SK-N-SH treated with all-trans-retinoic acid at 6 μM for 48 hours (cell line): Measurements from ENCODE around the gene SRPRB.

Experiments used
- ATAC-seq: fragments of 200-7000 bp; cut with Tn5 transposase; 3 replicates; pipeline ENCODE4 v1.9.1; 2020; ENCODE audit warnings: mild to moderate bottlenecking, moderate library complexity
- ARNTL ChIP-seq: fragments of 450-650 bp; formaldehyde crosslinking; IDR thresholded peaks from 2 replicates; pipeline ENCODE4 v1.5.0; 2020; ENCODE audit warnings: low read depth, mild to moderate bottlenecking, moderate library complexity, borderline replicate concordance
- CREB5 ChIP-seq: fragments of 250-450 bp; sonication (Bioruptor Pico); IDR thresholded peaks from 2 replicates; pipeline ENCODE4 v1.5.1; 2020; ENCODE audit warnings: low read depth, mild to moderate bottlenecking, moderate library complexity
- CSDC2 ChIP-seq: fragments of 250-450 bp; sonication (Bioruptor Pico); IDR thresholded peaks from 2 replicates; pipeline ENCODE4 v1.5.0; 2020; ENCODE audit warnings: mild to moderate bottlenecking, moderate library complexity
- CSRNP3 ChIP-seq: fragments of 250-450 bp; sonication (Bioruptor Pico); IDR thresholded peaks from 2 replicates; pipeline ENCODE4 v1.5.1; 2021; ENCODE audit warnings: mild to moderate bottlenecking, moderate library complexity
- ESRRG ChIP-seq: fragments of 250-450 bp; sonication (Bioruptor Pico); IDR thresholded peaks from 2 replicates; pipeline ENCODE4 v1.6.1; 2021; ENCODE audit warnings: mild to moderate bottlenecking
- GLIS3 ChIP-seq: fragments of 250-450 bp; sonication (Bioruptor Pico); IDR thresholded peaks from 2 replicates; pipeline ENCODE4 v1.5.0; 2020; ENCODE audit warnings: mild to moderate bottlenecking, moderate library complexity
- OSR1 ChIP-seq: fragments of 250-450 bp; sonication (Bioruptor Pico); IDR thresholded peaks from 2 replicates; pipeline ENCODE4 v1.8.0; 2022; ENCODE audit warnings: moderate library complexity, mild to moderate bottlenecking, inconsistent platforms
- PATZ1 ChIP-seq: fragments of 250-450 bp; sonication (Bioruptor Pico); IDR thresholded peaks from 2 replicates; pipeline ENCODE4 v1.8.0; 2020; ENCODE audit warnings: mild to moderate bottlenecking, moderate library complexity, borderline replicate concordance
- POU6F1 ChIP-seq: fragments of 250-450 bp; sonication (Bioruptor Pico); IDR thresholded peaks from 2 replicates; pipeline ENCODE4 v1.8.0; 2021; ENCODE audit warnings: low read depth, mild to moderate bottlenecking, moderate library complexity, borderline replicate concordance
- RARB ChIP-seq: fragments of 250-450 bp; sonication (Bioruptor Pico); IDR thresholded peaks from 2 replicates; pipeline ENCODE4 v1.8.0; 2021; ENCODE audit warnings: mild to moderate bottlenecking, moderate library complexity
- SNAI2 ChIP-seq: fragments of 250-450 bp; sonication (Bioruptor Pico); IDR thresholded peaks from 2 replicates; pipeline ENCODE4 v1.5.0; 2020; ENCODE audit warnings: mild to moderate bottlenecking, moderate library complexity
- TCF4 ChIP-seq: fragments of 250-450 bp; sonication (Bioruptor Pico); IDR thresholded peaks from 2 replicates; pipeline ENCODE4 v1.8.0; 2021; ENCODE audit warnings: mild to moderate bottlenecking, moderate library complexity, borderline replicate concordance
- TOX ChIP-seq: fragments of 250-450 bp; sonication (Bioruptor Pico); IDR thresholded peaks from 2 replicates; pipeline ENCODE4 v1.8.0; 2021; ENCODE audit warnings: mild to moderate bottlenecking, moderate library complexity, borderline replicate concordance
- TSHZ2 ChIP-seq: fragments of 250-450 bp; sonication (Bioruptor Pico); IDR thresholded peaks from 2 replicates; pipeline ENCODE4 v1.5.0; 2020; ENCODE audit warnings: mild to moderate bottlenecking, moderate library complexity
- ZC3H10 ChIP-seq: fragments of 250-450 bp; sonication (Bioruptor Pico); IDR thresholded peaks from 2 replicates; pipeline ENCODE4 v1.5.1; 2021; ENCODE audit warnings: mild to moderate bottlenecking, moderate library complexity
- ZFP3 ChIP-seq: fragments of 250-450 bp; sonication (Bioruptor Pico); IDR thresholded peaks from 2 replicates; pipeline ENCODE4 v1.5.0; 2020; ENCODE audit warnings: mild to moderate bottlenecking, moderate library complexity
- ZFP30 ChIP-seq: fragments of 450-650 bp; formaldehyde crosslinking; IDR thresholded peaks from 2 replicates; pipeline ENCODE4 v1.5.0; 2022; ENCODE audit warnings: mild to moderate bottlenecking, moderate library complexity
- ZNF565 ChIP-seq: fragments of 450-650 bp; formaldehyde crosslinking; conservative IDR thresholded peaks from 2 replicates; pipeline ENCODE4 v1.5.0; 2020; ENCODE audit warnings: low read depth, mild to moderate bottlenecking, moderate library complexity
- ZNF70 ChIP-seq: fragments of 450-650 bp; formaldehyde crosslinking; IDR thresholded peaks from 2 replicates; pipeline ENCODE4 v1.5.0; 2020; ENCODE audit warnings: mild to moderate bottlenecking, moderate library complexity
- ZNF8 ChIP-seq: fragments of 450-650 bp; formaldehyde crosslinking; IDR thresholded peaks from 2 replicates; pipeline ENCODE4 v1.5.0; 2020; ENCODE audit warnings: mild to moderate bottlenecking, moderate library complexity

Gene SRPRB

GRCh38 chr3:133863911-133864310 lies 58.3 kb downstream of the SRPRB start:
- TF ChIP-seq GLIS3 (CRISPR knock-in tag) (no peak), PATZ1 (CRISPR knock-in tag) (no peak), CSRNP3 (CRISPR knock-in tag) (no peak), TSHZ2 (CRISPR knock-in tag) (no peak), RARB (CRISPR knock-in tag) (no peak), ZFP3 (CRISPR knock-in tag) (no peak), SNAI2 (CRISPR knock-in tag) (no peak), CREB5 (CRISPR knock-in tag) (no peak), ZFP30 (CRISPR knock-in tag) (no peak), TCF4 (CRISPR knock-in tag) (no peak), CSDC2 (CRISPR knock-in tag) (no peak), ZNF565 (CRISPR knock-in tag) (no peak), ARNTL (no peak)
- TF ChIP-seq, all 23 proteins: peak for 0
- ATAC-seq, result no peak

- ATAC-seq, result no peak
- no peak for TF ChIP-seq ZNF70 (CRISPR knock-in tag)
- TF ChIP-seq ESRRG (CRISPR knock-in tag), result no peak
- TF ChIP-seq ZFP30 (CRISPR knock-in tag), result no peak
- no peak for TF ChIP-seq ZC3H10 (CRISPR knock-in tag)
- TF ChIP-seq OSR1, result no peak
- TF ChIP-seq POU6F1, result no peak
- no peak for TF ChIP-seq TOX (CRISPR knock-in tag)
- no peak for TF ChIP-seq CSRNP3 (CRISPR knock-in tag)
- no peak for TF ChIP-seq ZNF8 (CRISPR knock-in tag)
- TF ChIP-seq CSDC2 (CRISPR knock-in tag), result no peak
Observed at GRCh38 chr3:133864616-133865015, 59.0 kb downstream of the SRPRB start.
